Measurements from ENCODE around the gene TRAFD1. TPM values are rescaled to one million over a fixed set of nuclear protein-coding genes. Genes with fewer than 3 reads are reported as not detected.

The TRAFD1 gene
- total RNA-seq, 1 experiment from 2014 or later, result 38.8 TPM

DNA sequence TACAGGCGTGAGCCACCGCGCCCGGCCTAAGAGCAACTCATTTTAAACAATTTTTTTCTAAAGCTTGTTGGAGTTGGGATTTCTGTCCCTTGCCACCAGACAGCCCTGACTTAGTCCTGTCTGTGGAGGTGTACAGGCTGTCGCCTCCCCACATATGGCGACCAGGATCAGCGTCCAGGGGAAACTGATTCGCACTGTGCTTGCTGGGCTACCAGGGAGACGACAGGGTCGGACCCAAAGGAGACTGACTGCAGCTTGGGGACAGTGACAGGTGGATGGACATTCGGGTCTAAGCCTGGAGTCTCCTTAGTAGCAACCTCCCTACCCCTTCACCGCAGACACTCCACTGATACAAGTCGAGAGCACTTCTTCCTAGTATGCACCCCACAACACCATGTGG is 40.3 kb downstream of the TRAFD1 start:
- DNase-seq, result no peak

DNA sequence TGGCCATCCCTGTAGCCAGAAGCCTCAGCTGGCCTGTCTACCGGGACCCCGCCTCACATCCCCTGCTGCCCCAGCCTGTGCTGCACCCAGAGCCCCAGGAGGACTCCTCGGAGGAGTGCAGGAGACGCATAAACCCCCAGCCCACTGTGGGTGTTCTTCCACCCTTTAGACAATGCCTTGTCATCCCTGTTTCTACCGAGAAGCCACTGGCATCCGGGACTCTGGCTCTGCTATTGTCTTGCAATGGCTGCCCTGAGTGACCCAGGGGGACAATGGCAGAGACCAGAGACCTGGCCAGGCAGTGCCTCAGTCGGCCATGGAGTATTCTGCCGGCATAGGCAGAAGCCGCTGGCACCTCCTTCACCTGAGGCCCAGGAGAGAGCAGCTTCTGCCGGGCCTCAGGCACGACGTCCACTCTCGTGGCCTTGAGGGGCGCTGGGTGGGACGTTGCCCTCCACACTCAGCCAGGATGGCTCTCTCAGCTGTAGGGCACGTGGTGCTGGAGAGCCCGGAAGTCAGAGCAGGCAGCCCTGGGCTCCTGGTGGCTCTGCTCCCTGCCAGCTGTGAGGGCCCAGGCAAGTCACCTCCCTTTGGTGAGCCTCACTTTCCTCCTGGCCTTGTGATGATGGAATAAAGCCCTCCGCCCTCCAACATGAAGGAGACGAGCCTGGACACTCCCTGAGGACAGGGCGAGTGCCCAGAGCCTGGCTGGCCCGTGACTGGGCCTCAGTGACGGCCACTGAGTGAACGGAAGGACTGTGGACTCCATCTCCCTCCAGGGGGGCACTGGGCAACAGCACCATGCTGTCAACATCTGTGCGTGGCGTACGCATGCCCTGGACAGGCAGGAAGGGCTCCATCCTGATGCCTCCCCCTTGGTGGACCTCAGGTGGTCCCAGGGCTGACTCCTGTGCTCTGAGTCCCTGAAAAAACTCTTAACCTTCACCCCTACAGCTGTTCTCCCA is 41.0 kb downstream of the TRAFD1 start:
- intact Hi-C loops (cut with micrococcal nuclease; ENCODE audit: unreplicated experiment), result no loop called here
- CTCF ChIA-PET, result interaction anchor here (0.6 kb wide), 1 partner anchor 426 kb away, joined by 4 read pairs; no protein-coding TSS in a partner anchor
- no peak overlapping the region for H3K4me3 Mint-ChIP-seq (ENCODE audit: low read depth, unreplicated experiment)
- H3K27ac Mint-ChIP-seq (ENCODE audit: unreplicated experiment), result no peak overlapping the region
- peaks cover 46% of the 10 kb centered on the region for H3K36me3 Mint-ChIP-seq (ENCODE audit: insufficient read depth, unreplicated experiment)
- H3K27me3 Mint-ChIP-seq (ENCODE audit: unreplicated experiment), result no peaks in the 10 kb centered on the region
- H3K9me3 Mint-ChIP-seq (ENCODE audit: low read depth, unreplicated experiment), result no peaks in the 10 kb centered on the region
- DNase-seq, result no peak
- TF ChIP-seq, protein P1, sequence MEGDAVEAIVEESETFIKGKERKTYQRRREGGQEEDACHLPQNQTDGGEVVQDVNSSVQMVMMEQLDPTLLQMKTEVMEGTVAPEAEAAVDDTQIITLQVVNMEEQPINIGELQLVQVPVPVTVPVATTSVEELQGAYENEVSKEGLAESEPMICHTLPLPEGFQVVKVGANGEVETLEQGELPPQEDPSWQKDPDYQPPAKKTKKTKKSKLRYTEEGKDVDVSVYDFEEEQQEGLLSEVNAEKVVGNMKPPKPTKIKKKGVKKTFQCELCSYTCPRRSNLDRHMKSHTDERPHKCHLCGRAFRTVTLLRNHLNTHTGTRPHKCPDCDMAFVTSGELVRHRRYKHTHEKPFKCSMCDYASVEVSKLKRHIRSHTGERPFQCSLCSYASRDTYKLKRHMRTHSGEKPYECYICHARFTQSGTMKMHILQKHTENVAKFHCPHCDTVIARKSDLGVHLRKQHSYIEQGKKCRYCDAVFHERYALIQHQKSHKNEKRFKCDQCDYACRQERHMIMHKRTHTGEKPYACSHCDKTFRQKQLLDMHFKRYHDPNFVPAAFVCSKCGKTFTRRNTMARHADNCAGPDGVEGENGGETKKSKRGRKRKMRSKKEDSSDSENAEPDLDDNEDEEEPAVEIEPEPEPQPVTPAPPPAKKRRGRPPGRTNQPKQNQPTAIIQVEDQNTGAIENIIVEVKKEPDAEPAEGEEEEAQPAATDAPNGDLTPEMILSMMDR (IDR thresholded peaks at IDR 0.05; ENCODE audit: unreplicated experiment), result no peak
- BruUV-seq (replicated peaks), result no TSS peak
- H3K4me1 Mint-ChIP-seq (ENCODE audit: low read depth, unreplicated experiment), result no peaks in the 10 kb centered on the region

More for the DNA sequence above, 40.3 kb downstream of the TRAFD1 start:
- BruUV-seq (replicated peaks), result no TSS peak
- Mint-ChIP-seq H3K4me3 (ENCODE audit: low read depth, unreplicated experiment) (no peak overlapping the region), H3K27ac (ENCODE audit: unreplicated experiment) (no peak overlapping the region), H3K27me3 (ENCODE audit: unreplicated experiment) (no peaks in the 10 kb centered on the region), H3K36me3 (ENCODE audit: insufficient read depth, unreplicated experiment) (peaks cover 42% of the 10 kb centered on the region), H3K4me1 (ENCODE audit: low read depth, unreplicated experiment) (no peaks in the 10 kb centered on the region), H3K9me3 (ENCODE audit: low read depth, unreplicated experiment) (no peaks in the 10 kb centered on the region)
- intact Hi-C loops (cut with micrococcal nuclease; ENCODE audit: unreplicated experiment), result no loop called here
- TF ChIP-seq, protein P1 (IDR thresholded peaks at IDR 0.05; ENCODE audit: unreplicated experiment), result no peak
- CTCF ChIA-PET, result no interaction called here

DNA sequence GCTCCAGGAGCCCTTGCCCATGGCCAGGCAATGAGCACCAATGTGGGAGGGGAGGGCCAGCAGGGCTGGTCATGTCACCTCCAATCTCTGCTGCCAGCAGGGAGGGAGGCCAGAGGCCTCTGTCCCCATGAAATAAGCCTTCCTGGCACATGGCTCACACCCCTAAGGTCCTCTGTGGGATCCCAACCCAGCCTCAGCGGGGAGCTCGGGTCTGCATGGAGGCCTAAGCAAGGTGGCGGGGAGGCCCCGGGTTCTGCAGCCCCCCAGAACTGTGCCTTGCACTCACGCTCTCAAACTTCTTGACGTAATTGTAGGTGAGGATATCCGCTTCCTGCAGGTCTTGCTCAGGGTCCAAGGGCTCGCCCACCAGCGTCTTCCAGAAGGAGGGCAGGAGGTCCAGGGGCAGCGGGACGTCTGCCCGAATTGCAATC is 41.7 kb downstream of the TRAFD1 start:
- Mint-ChIP-seq H3K4me1 (ENCODE audit: low read depth, unreplicated experiment) (no peaks in the 10 kb centered on the region), H3K27ac (ENCODE audit: unreplicated experiment) (no peak overlapping the region)

DNA sequence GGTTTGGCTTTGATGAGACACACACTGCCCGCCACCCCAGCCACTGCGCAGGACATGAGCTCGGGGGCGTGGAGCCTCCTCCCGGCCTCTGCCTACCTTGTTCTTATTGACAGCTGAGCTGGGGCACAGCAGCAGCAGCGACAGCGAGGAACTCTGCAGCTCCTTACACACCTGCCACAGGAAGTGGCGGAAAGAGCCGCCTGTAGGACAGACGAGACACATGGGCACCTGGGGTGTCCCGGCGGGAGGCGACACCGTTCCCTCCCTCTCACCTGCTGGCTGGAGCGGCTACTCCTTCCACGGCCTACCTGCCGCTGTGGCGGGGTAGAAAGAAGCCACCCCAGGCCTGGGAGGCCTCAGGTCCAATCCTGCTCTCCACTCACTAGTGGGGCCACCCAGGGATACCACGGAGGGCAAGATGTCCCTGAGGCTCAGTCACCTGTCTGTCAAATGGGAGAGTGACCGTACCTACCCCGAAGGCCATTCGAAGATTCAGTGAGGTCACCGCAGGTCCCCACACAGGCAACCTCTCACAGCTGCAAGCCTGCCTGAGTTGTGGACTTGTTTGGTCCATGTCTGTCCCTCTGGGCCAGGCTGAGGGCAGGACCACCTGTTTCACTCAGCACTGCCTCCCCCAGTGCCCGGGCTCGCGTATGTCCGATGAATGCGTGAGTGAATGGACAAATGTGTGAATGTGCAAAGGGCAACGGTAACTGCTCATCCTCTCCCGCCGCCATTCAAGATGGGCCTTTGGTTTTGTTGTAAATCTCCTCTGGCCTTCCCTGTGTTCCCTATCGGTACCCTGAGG is 42.6 kb downstream of the TRAFD1 start:
- H3K36me3 Mint-ChIP-seq (ENCODE audit: insufficient read depth, unreplicated experiment), result peaks cover 47% of the 10 kb centered on the region
- TF ChIP-seq, protein P1 (IDR thresholded peaks at IDR 0.05; ENCODE audit: unreplicated experiment), result no peak
- no peaks in the 10 kb centered on the region for H3K4me1 Mint-ChIP-seq (ENCODE audit: low read depth, unreplicated experiment)
- intact Hi-C loops (cut with micrococcal nuclease; ENCODE audit: unreplicated experiment), result no loop called here
- CTCF ChIA-PET, result interaction anchor here (0.5 to 0.6 kb wide), 2 partner anchors 248 to 834 kb away, joined by 4 read pairs; no protein-coding TSS in a partner anchor
- H3K27me3 Mint-ChIP-seq (ENCODE audit: unreplicated experiment), result no peaks in the 10 kb centered on the region
- H3K9me3 Mint-ChIP-seq (ENCODE audit: low read depth, unreplicated experiment), result no peaks in the 10 kb centered on the region
- no peak overlapping the region for H3K27ac Mint-ChIP-seq (ENCODE audit: unreplicated experiment)
- H3K4me3 Mint-ChIP-seq (ENCODE audit: low read depth, unreplicated experiment), result no peak overlapping the region
- DNase-seq, result no peak
- no TSS peak for BruUV-seq (replicated peaks)

More for the DNA sequence above, 41.7 kb downstream of the TRAFD1 start:
- BruUV-seq (replicated peaks), result no TSS peak
- TF ChIP-seq, protein P1 (IDR thresholded peaks at IDR 0.05; ENCODE audit: unreplicated experiment), result no peak
- intact Hi-C loops (cut with micrococcal nuclease; ENCODE audit: unreplicated experiment), result no loop called here
- DNase-seq, result no peak
- CTCF ChIA-PET, result interaction anchor here (0.6 kb wide), 2 partner anchors 249 to 427 kb away, joined by 4 read pairs; no protein-coding TSS in a partner anchor
- Mint-ChIP-seq H3K27me3 (ENCODE audit: unreplicated experiment) (no peaks in the 10 kb centered on the region), H3K4me3 (ENCODE audit: low read depth, unreplicated experiment) (no peak overlapping the region), H3K36me3 (ENCODE audit: insufficient read depth, unreplicated experiment) (peaks cover 46% of the 10 kb centered on the region), H3K9me3 (ENCODE audit: low read depth, unreplicated experiment) (no peaks in the 10 kb centered on the region)

Measured in Calu3 (cell line).